Activated naive CD4-positive, alpha-beta T cell treated with anti-CD3 and anti-CD28 coated beads, Interleukin-2, amount 50 U/mL, for 24 hours (primary cell): ENCODE results near the gene THSD7B.
"Not testable (repeated sequence)": the region's sequence is repeated elsewhere in the genome, so short reads cannot be mapped to it uniquely, and the experiment has no call there.

Source experiments
- H3K27ac Mint-ChIP-seq: one replicate; pipeline ENCODE4 v1.8.0; 2021; ENCODE audit warnings: mild to moderate bottlenecking, mixed read lengths
- H3K27me3 Mint-ChIP-seq: one replicate; pipeline ENCODE4 v1.8.0; 2021; ENCODE audit warnings: mixed read lengths
- H3K36me3 Mint-ChIP-seq: one replicate; pipeline ENCODE4 v1.8.0; 2021; ENCODE audit warnings: mixed read lengths
- H3K4me1 Mint-ChIP-seq: one replicate; pipeline ENCODE4 v1.8.0; 2021; ENCODE audit warnings: mixed read lengths
- H3K4me3 Mint-ChIP-seq: one replicate; pipeline ENCODE4 v1.8.0; 2021; ENCODE audit warnings: mild to moderate bottlenecking, mixed read lengths
- H3K9me3 Mint-ChIP-seq: one replicate; pipeline ENCODE4 v1.8.0; 2021; ENCODE audit warnings: mixed read lengths

Gene THSD7B

GRCh38 chr2:137659616-137660015, 894.3 kb downstream of the THSD7B start:
- Mint-ChIP-seq H3K27ac (no peak overlapping the region), H3K9me3 (no peaks in the 10 kb centered on the region), H3K4me1 (no peaks in the 10 kb centered on the region), H3K4me3 (no peak overlapping the region), H3K27me3 (no peaks in the 10 kb centered on the region), H3K36me3 (no peaks in the 10 kb centered on the region)

- no peak overlapping the region for H3K27ac Mint-ChIP-seq
- H3K36me3 Mint-ChIP-seq, result no peaks in the 10 kb centered on the region
- no peaks in the 10 kb centered on the region for H3K4me1 Mint-ChIP-seq
- no peaks in the 10 kb centered on the region for H3K9me3 Mint-ChIP-seq
- H3K27me3 Mint-ChIP-seq, result no peaks in the 10 kb centered on the region
- no peak overlapping the region for H3K4me3 Mint-ChIP-seq
Measured at GRCh38 chr2:137670111-137670510, 904.8 kb downstream of the THSD7B start.

- no peaks in the 10 kb centered on the region for H3K27me3 Mint-ChIP-seq
- peaks cover 1% of the 10 kb centered on the region for H3K36me3 Mint-ChIP-seq
- no peak overlapping the region for H3K4me3 Mint-ChIP-seq
- no peak overlapping the region for H3K27ac Mint-ChIP-seq
- H3K9me3 Mint-ChIP-seq, result no peaks in the 10 kb centered on the region
- no peaks in the 10 kb centered on the region for H3K4me1 Mint-ChIP-seq
Measured at GRCh38 chr2:137672989-137673552, 907.7 kb downstream of the THSD7B start.

GRCh38 chr2:137674991-137675390, 909.6 kb downstream of the THSD7B start:
- Mint-ChIP-seq H3K4me3 (no peak overlapping the region), H3K27ac (no peak overlapping the region), H3K27me3 (no peaks in the 10 kb centered on the region), H3K4me1 (no peaks in the 10 kb centered on the region), H3K9me3 (no peaks in the 10 kb centered on the region), H3K36me3 (peaks cover 1% of the 10 kb centered on the region)

- Mint-ChIP-seq H3K36me3 (peaks cover 1% of the 10 kb centered on the region), H3K9me3 (no peaks in the 10 kb centered on the region), H3K4me1 (no peaks in the 10 kb centered on the region), H3K27ac (no peak overlapping the region), H3K4me3 (no peak overlapping the region), H3K27me3 (no peaks in the 10 kb centered on the region)
Measured at GRCh38 chr2:137675584-137676327, 910.4 kb downstream of the THSD7B start.

- H3K4me3 Mint-ChIP-seq, result no peak overlapping the region
- H3K9me3 Mint-ChIP-seq, result no peaks in the 10 kb centered on the region
- peaks cover 1% of the 10 kb centered on the region for H3K36me3 Mint-ChIP-seq
- no peak overlapping the region for H3K27ac Mint-ChIP-seq
- no peaks in the 10 kb centered on the region for H3K4me1 Mint-ChIP-seq
- no peaks in the 10 kb centered on the region for H3K27me3 Mint-ChIP-seq
Measured at GRCh38 chr2:137676346-137676745, 911.0 kb downstream of the THSD7B start.

- Mint-ChIP-seq H3K4me3 (no peak overlapping the region), H3K9me3 (no peaks in the 10 kb centered on the region), H3K27me3 (no peaks in the 10 kb centered on the region), H3K36me3 (peaks cover 1% of the 10 kb centered on the region), H3K4me1 (no peaks in the 10 kb centered on the region), H3K27ac (no peak overlapping the region)
Measured at GRCh38 chr2:137677466-137677865, 912.1 kb downstream of the THSD7B start.

- Mint-ChIP-seq H3K36me3 (no peaks in the 10 kb centered on the region), H3K4me3 (no peak overlapping the region), H3K27me3 (no peaks in the 10 kb centered on the region), H3K4me1 (no peaks in the 10 kb centered on the region), H3K27ac (no peak overlapping the region), H3K9me3 (no peaks in the 10 kb centered on the region)
Measured at GRCh38 chr2:137689549-137689948, 924.2 kb downstream of the THSD7B start.

GRCh38 chr2:137693534-137693933, 928.2 kb downstream of the THSD7B start:
- H3K27ac Mint-ChIP-seq, result no peak overlapping the region
- H3K9me3 Mint-ChIP-seq, result no peaks in the 10 kb centered on the region
- no peaks in the 10 kb centered on the region for H3K27me3 Mint-ChIP-seq
- no peaks in the 10 kb centered on the region for H3K36me3 Mint-ChIP-seq
- no peak overlapping the region for H3K4me3 Mint-ChIP-seq
- H3K4me1 Mint-ChIP-seq, result no peaks in the 10 kb centered on the region

- Mint-ChIP-seq H3K27ac (no peak overlapping the region), H3K4me1 (no peaks in the 10 kb centered on the region), H3K36me3 (no peaks in the 10 kb centered on the region), H3K9me3 (no peaks in the 10 kb centered on the region), H3K4me3 (no peak overlapping the region), H3K27me3 (no peaks in the 10 kb centered on the region)
Measured at GRCh38 chr2:137696916-137697315, 931.6 kb downstream of the THSD7B start.

- H3K4me1 Mint-ChIP-seq, H3K4me3 Mint-ChIP-seq, H3K27ac Mint-ChIP-seq, H3K36me3 Mint-ChIP-seq, H3K9me3 Mint-ChIP-seq, H3K27me3 Mint-ChIP-seq: not testable (repeated sequence)
Measured at GRCh38 chr2:137700250-137700649, 934.9 kb downstream of the THSD7B start.

- no peaks in the 10 kb centered on the region for H3K36me3 Mint-ChIP-seq
- H3K27me3 Mint-ChIP-seq, result no peaks in the 10 kb centered on the region
- H3K4me1 Mint-ChIP-seq, result no peaks in the 10 kb centered on the region
- H3K4me3 Mint-ChIP-seq, result no peak overlapping the region
- no peaks in the 10 kb centered on the region for H3K9me3 Mint-ChIP-seq
- no peak overlapping the region for H3K27ac Mint-ChIP-seq
Measured at GRCh38 chr2:137700681-137701080, 935.3 kb downstream of the THSD7B start.

GRCh38 chr2:137705296-137705695, 940.0 kb downstream of the THSD7B start:
- Mint-ChIP-seq H3K4me3 (no peak overlapping the region), H3K27ac (no peak overlapping the region), H3K27me3 (no peaks in the 10 kb centered on the region), H3K9me3 (peaks cover 1% of the 10 kb centered on the region), H3K36me3 (no peaks in the 10 kb centered on the region), H3K4me1 (no peaks in the 10 kb centered on the region)

GRCh38 chr2:137706786-137707613, 941.7 kb downstream of the THSD7B start:
- Mint-ChIP-seq H3K4me1 (no peaks in the 10 kb centered on the region), H3K36me3 (no peaks in the 10 kb centered on the region), H3K27me3 (no peaks in the 10 kb centered on the region), H3K4me3 (no peak overlapping the region), H3K27ac (no peak overlapping the region), H3K9me3 (peaks cover 5% of the 10 kb centered on the region)

- H3K36me3 Mint-ChIP-seq, result no peaks in the 10 kb centered on the region
- peaks cover 5% of the 10 kb centered on the region for H3K9me3 Mint-ChIP-seq
- H3K27ac Mint-ChIP-seq, result no peak overlapping the region
- no peaks in the 10 kb centered on the region for H3K27me3 Mint-ChIP-seq
- H3K4me3 Mint-ChIP-seq, result no peak overlapping the region
- H3K4me1 Mint-ChIP-seq, result no peaks in the 10 kb centered on the region
Measured at GRCh38 chr2:137708311-137708710, 943.0 kb downstream of the THSD7B start.

- Mint-ChIP-seq H3K27me3 (no peaks in the 10 kb centered on the region), H3K4me3 (no peak overlapping the region)
Measured at GRCh38 chr2:137715731-137716191, 950.4 kb downstream of the THSD7B start.

More at GRCh38 chr2:137715731-137716191, 950.4 kb downstream of the THSD7B start:
- Mint-ChIP-seq H3K36me3 (no peaks in the 10 kb centered on the region), H3K27ac (no peak overlapping the region), H3K9me3 (peaks cover 5% of the 10 kb centered on the region), H3K4me1 (no peaks in the 10 kb centered on the region)
